ENCODE measurements around the gene SPAG9.
"Not testable (repeated sequence)": the region's sequence is repeated elsewhere in the genome, so short reads cannot be mapped to it uniquely, and the experiment has no call there.

Gene SPAG9

GRCh38 chr17:50953518-50953830 lies 167.2 kb downstream of the SPAG9 start:
- no peak for DNase-seq

- DNase-seq: no peak
These were observed 167.8 kb downstream of the SPAG9 start for GRCh38 chr17:50952889-50953288.

- DNase-seq: no peak
These were observed 168.7 kb downstream of the SPAG9 start for GRCh38 chr17:50952013-50952412.

GRCh38 chr17:50949989-50950877 lies 170.4 kb downstream of the SPAG9 start:
- peak; percentile 61 to 72 for DNase-seq

GRCh38 chr17:50949128-50949988 lies 171.3 kb downstream of the SPAG9 start:
- no peak for DNase-seq

GRCh38 chr17:50948711-50949110 lies 172.0 kb downstream of the SPAG9 start:
- DNase-seq: no peak

GRCh38 chr17:50947782-50948543 lies 172.7 kb downstream of the SPAG9 start:
- no peak for DNase-seq

GRCh38 chr17:50946891-50947781 lies 173.5 kb downstream of the SPAG9 start:
- DNase-seq: no peak

GRCh38 chr17:50946223-50946890 lies 174.3 kb downstream of the SPAG9 start:
- DNase-seq: no peak

- no peak for DNase-seq
These were observed 174.9 kb downstream of the SPAG9 start for GRCh38 chr17:50945779-50946222.

GRCh38 chr17:50944902-50945720 lies 175.6 kb downstream of the SPAG9 start:
- no peak for DNase-seq

- peak; percentile 80 to 87 for DNase-seq
These were observed 176.4 kb downstream of the SPAG9 start for GRCh38 chr17:50944054-50944901.

GRCh38 chr17:50943575-50943933 lies 177.1 kb downstream of the SPAG9 start:
- DNase-seq: peak in 1 of 2 experiments; percentile 33

GRCh38 chr17:50941676-50942048 lies 179.0 kb downstream of the SPAG9 start:
- not testable (repeated sequence) for DNase-seq

- no peak for DNase-seq
These were observed 180.6 kb downstream of the SPAG9 start for GRCh38 chr17:50939795-50940684.

- DNase-seq: no peak
These were observed 181.2 kb downstream of the SPAG9 start for GRCh38 chr17:50939542-50939794.

GRCh38 chr17:50938821-50939541 lies 181.7 kb downstream of the SPAG9 start:
- no peak for DNase-seq

GRCh38 chr17:50935996-50936266 lies 184.7 kb downstream of the SPAG9 start:
- DNase-seq: no peak
